ENCODE results near the gene RAB6B.

- TF ChIP-seq, protein P1, sequence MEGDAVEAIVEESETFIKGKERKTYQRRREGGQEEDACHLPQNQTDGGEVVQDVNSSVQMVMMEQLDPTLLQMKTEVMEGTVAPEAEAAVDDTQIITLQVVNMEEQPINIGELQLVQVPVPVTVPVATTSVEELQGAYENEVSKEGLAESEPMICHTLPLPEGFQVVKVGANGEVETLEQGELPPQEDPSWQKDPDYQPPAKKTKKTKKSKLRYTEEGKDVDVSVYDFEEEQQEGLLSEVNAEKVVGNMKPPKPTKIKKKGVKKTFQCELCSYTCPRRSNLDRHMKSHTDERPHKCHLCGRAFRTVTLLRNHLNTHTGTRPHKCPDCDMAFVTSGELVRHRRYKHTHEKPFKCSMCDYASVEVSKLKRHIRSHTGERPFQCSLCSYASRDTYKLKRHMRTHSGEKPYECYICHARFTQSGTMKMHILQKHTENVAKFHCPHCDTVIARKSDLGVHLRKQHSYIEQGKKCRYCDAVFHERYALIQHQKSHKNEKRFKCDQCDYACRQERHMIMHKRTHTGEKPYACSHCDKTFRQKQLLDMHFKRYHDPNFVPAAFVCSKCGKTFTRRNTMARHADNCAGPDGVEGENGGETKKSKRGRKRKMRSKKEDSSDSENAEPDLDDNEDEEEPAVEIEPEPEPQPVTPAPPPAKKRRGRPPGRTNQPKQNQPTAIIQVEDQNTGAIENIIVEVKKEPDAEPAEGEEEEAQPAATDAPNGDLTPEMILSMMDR (IDR thresholded peaks at IDR 0.05; ENCODE audit: poor library complexity, severe bottlenecking), result no peak
- TF ChIP-seq RAD21 (conservative IDR thresholded peaks at IDR 0.05), result no peak
Measured at GRCh38 chr3:133926736-133927539, 31.3 kb upstream of the RAB6B start.
